Stimulated activated CD4-positive, alpha-beta T cell treated with anti-CD3 and anti-CD28 coated beads, Interleukin-1b, Interleukin-23, amount 100 ng/mL, for 24 hours (primary cell): ENCODE data around the gene NGB.
"Not testable (repeated sequence)": the region's sequence is repeated elsewhere in the genome, so short reads cannot be mapped to it uniquely, and the experiment has no call there.

Source experiments
- DNase-seq, 4 experiments: peaks; one replicate each; pipeline ENCODE4 v3.0.0-alpha.2; 2020; ENCODE audit warnings: low read depth in 4 of 4, low spot score in 1 of 4

Gene NGB

GRCh38 chr14:77296906-77297305 is 25.9 kb upstream of the NGB start:
- DNase-seq, result no peak

GRCh38 chr14:77296155-77296554 is 25.1 kb upstream of the NGB start:
- no peak for DNase-seq

DNA sequence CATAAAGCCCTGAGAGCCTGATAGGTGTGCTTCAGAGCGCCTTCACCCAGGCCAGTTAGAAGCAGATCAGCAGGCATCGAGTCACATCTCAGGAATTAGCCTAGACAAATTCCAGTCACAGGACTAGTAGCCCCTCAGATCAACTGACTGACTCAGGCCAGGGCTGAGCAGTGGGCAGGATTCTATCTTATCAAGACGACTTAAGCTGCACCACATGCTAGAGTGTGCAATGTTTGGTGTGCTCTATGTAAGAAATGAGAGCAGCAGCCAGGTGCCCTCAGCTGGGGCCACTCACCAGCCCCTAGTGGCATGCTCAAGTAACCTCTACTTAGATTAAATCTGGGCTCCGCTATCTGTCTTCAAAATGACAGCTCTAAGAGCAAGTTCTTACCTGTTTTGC is 19.7 kb upstream of the NGB start:
- no peak for DNase-seq

- DNase-seq, result no peak
These were observed 15.6 kb upstream of the NGB start for GRCh38 chr14:77286576-77286975.

DNA sequence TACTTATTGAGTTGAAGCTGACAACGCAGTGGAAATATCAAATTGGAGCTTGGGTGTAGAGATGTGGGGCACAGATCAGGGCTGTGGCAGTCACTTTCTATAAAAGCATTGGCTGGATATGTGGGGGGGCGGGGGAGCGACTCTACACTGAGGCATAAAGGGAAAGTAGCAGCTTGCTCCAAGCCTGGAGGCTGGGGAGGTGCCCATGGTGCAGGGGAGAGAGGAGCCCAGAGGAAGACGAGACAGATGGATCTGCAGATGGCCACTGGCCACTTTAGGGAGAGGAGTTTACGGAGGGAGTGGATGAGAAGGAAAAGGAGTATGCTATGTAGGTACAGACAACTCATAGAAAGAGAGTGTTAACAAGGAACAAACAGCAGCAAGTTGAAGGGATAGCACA is 13.5 kb upstream of the NGB start:
- DNase-seq, result no peak

DNA sequence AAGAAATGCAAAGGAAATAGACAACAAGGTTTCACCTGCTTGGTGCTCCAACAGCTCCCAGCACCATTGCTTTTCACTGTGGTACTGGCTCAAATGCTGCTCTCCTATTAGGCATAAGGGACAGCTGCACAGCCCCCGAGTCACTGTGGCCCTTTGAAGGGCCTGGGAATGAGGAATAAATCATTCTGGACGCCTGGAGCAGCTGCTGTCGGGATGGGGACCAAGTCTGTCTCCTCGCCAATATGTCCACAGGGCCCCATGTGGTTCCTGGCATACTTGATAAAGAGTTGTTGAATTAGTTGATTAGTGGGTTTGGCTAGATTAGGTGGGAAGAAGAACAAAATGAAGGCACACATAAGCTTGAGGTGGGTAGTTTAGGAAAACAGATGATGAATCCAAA is 13.1 kb upstream of the NGB start:
- DNase-seq, result no peak

- no peak for DNase-seq
These were observed 10.9 kb upstream of the NGB start for GRCh38 chr14:77281852-77282410.

- DNase-seq, result not testable (repeated sequence)
These were observed 9.9 kb upstream of the NGB start for GRCh38 chr14:77280921-77281320.

DNA sequence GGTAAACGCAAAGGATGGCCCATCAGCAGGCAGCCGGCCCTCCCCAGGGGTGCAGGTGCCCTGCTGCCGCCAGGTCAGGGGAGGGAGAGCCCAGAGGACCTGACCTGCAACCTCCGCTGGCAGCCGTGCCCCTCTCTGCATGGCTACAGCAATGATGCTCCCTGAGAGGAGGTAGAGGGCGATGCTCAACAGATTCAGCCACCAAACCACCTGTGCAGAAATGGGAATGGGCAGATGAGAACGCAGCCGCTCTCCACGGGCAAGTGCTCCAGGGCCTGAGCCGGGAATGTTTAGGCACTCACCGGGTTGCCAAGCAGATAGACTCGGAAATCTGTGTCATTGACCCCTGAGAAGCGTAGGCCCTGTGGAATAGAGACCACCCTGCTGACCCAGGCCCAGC is 8.7 kb upstream of the NGB start:
- DNase-seq, result no peak

- DNase-seq, result no peak
These were observed 7.6 kb upstream of the NGB start for GRCh38 chr14:77278461-77279230.

DNA sequence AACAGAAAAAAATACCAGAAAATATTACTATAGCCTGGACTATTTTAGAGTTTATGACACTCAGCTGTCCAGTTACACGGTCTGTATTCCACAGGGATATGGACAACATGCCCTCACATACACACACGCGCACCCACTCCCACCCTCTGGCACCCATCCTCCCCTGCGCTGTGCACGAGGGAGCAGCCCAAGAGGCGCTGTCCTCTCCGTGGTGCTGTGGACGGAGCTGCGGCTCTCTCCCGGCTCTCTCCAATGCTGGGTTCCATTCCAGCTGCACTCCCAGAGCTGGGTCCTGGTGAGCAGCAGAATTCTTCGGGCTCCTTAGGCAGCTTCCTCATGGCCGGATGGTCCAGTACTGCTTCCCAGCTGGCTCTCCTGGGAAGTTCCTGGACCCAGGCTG is 6.0 kb upstream of the NGB start:
- DNase-seq, result no peak

DNA sequence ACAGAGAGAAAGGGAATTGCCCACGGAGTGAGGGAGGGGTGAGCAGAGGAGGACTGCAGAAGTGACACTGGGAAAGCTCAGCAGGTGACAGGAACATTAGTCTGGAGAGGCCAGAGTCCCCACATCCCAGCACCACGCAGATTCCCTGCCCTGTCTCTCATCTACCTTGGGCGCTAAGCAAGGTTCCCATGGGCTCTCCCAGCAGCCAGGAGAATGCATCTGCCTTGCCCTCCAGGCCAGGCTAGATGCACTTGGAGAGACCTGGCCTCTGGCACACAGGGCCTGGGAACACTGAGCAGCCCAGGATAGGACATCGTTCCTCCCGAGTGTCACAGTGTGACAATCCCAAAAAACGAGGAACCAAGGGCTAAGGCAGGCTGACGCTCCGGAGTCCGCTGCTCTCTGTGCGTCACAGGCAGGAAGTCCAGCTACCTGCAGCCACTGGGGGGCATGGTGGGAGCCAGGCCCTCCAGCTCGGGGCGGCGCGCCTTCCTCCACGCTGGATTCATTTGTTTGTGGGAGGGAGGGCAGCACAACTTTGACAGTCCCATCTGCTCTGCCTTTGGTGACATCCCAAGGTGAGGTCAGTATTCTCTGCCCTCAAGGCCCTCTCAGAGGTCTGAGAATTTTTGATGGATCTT is 5.4 kb upstream of the NGB start:
- DNase-seq, result no peak

DNA sequence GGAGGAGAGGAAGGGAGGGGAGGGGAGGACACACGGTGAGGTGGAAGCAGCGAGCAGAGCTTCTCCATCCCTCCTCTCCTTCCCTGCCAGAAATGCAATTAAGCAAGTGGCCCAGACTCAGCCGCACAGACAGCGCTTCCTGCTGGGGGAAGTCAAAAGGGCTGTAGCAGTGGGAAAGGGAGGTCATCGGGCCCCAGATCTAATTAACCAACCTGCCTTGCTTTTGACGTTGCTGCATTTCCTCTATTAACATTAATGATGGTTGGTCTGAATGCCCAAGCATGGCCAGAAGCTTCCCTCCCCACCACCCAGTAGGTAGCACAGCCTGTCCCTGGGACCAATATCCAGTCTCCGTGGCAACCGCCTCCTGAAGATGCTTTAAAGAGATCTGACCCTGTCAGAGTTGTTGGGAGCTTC is 4.6 kb upstream of the NGB start:
- DNase-seq, result no peak

GRCh38 chr14:77275041-77275580 is 4.1 kb upstream of the NGB start:
- no peak for DNase-seq

- DNase-seq, result no peak
These were observed 2.8 kb upstream of the NGB start for GRCh38 chr14:77273796-77274195.

GRCh38 chr14:77272261-77272660 is 1.3 kb upstream of the NGB start:
- DNase-seq, result no peak

DNA sequence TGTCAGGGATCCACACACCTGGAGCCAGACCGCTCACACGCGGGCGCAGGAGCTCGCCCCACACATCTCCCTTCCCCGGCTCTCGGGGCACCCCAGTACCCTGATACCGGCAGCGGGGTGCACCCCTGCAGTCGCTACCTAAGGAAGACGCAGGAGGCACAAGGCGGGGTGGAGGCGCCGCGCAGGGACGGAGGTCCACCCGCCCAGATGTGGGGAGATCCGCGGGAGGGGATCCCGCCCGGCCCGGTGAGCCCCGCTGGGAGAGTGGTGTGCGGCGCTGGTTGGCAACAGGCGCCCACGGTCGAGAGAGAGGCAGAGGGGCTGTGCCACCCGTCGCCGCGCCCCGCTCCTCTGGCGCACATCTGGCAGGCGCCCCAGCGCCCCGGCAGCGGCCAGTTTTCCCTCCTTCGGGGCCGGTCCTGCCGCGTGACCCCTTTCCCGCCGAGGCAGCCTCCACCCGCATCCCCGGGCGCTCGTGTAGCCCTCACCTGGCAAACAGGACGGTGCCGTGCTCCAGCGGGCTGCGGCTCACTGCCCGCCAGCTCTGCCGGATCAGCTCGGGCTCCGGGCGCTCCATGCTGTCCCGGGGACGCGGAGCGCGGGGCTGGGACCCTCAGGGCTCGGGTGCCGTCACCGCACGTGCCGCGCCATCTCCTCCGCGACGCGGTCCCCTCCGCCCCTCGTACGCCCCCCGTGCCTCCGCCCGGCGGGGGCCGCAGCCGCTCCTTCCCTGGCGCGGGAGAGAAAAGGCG is 469 bp downstream of the NGB start:
- DNase-seq, result no peak

DNA sequence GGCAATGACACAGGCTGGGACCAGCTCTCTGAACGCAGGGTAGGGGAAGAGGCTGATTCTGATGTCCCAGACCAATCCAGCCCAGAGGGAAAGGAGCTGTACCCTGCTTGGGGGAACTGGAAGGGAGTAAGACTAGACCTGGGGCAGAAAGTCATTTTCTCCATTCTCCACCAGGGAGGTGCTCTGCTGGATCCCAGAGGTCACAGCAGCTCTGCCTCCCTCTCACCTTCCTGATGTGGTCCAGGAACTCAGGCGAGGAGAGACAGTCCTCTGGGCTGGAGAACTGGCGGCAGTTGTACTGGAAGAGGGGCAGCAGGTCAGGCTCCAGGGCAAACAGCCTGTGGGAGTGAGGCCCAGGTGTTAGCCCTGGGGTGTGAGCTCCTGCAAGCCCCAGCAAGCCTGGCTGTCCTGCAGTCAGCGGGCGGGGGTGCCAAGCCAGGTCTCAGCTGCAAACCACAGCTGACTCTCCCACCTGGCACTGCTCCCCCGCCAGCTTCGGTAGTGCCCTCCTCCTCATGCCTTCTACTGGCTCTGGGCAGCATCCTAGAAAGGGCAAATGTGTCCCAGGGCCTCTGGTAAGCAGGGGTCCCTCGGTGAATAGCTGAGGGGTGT is 1.9 kb downstream of the NGB start:
- no peak for DNase-seq

DNA sequence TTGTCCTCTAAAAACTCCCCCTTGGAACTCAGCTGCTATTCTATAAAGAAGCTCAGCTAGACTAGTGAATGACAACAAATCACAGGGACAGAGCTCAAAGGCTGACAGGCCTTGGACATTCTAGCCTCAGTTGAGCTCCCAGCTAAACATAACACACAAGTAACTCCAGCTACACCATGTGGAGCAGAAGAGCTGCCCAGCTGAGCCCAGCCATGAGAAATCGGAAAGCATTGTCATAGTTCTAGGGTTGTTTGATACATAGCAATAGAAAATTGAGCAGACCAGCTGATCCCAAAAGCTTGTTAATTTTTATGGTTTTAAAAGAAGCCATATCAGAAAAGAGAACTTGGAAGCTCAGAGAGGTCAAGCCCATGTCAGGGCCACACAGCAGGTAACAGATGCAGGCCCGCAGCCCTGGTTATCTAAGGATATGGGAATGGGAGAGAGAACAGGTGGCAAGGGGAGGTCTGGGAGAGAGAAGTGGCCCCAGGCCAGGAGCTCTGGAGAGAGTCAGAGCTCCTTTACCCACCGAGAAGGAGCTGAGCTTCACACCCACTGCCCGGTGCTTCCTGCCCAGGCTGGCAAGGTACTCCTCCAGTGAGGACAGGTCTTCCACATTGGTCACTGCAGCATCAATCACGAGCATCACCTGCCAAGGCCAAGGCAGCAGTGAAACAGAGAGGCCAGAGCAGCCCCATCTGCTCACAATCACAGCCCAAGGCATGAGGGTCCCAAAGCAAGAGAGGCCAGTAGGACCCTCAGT is 2.9 kb downstream of the NGB start:
- no peak for DNase-seq

GRCh38 chr14:77266336-77266735 is 4.7 kb downstream of the NGB start:
- no peak for DNase-seq
